HepG2 (cell line): ENCODE measurements around the gene ZNF221. TPM values are rescaled to one million over a fixed set of nuclear protein-coding genes. Genes with fewer than 3 reads are reported as not detected.

ENCODE experiments used
- AGO1 ChIP-seq: fragments of 200-400 bp; formaldehyde crosslinking; IDR thresholded peaks from 2 replicates; pipeline ENCODE4 v1.6.1; 2017; ENCODE audit warnings: mild to moderate bottlenecking, low read depth, low read length, moderate library complexity; ENCODE audit not compliant: poor library complexity, severe bottlenecking
- BORCS8-MEF2B ChIP-seq: sonication (generic); formaldehyde crosslinking; IDR thresholded peaks from 2 replicates; pipeline ENCODE4 v1.8.0; 2022; ENCODE audit warnings: mild to moderate bottlenecking, missing genetic modification reagents
- BRCA1 ChIP-seq: sonication (generic); formaldehyde crosslinking; IDR thresholded peaks from 2 replicates; pipeline ENCODE4 v1.4.0; 2020; ENCODE audit warnings: missing genetic modification reagents
- CEBPZ ChIP-seq: IDR thresholded peaks from 2 replicates; pipeline ENCODE4 v1.6.1; 2012; ENCODE audit warnings: low read length, improper control_type of control experiment
- EEA1 ChIP-seq: sonication (generic); formaldehyde crosslinking; IDR thresholded peaks from 2 replicates; pipeline ENCODE4 v1.5.1; 2020; ENCODE audit warnings: mild to moderate bottlenecking, missing genetic modification reagents, borderline replicate concordance
- FOSL2 ChIP-seq: sonication (generic); formaldehyde crosslinking; IDR thresholded peaks from 2 replicates; pipeline ENCODE4 v1.4.0; 2020; ENCODE audit warnings: missing genetic modification reagents
- MXI1 ChIP-seq: IDR thresholded peaks from 3 replicates; pipeline ENCODE4 v1.6.1; 2012; ENCODE audit warnings: low read depth, low read length, inconsistent platforms, borderline replicate concordance
- PRPF4 ChIP-seq: fragments of 200-400 bp; formaldehyde crosslinking; IDR thresholded peaks from 2 replicates; pipeline ENCODE4 v1.6.1; 2016; ENCODE audit warnings: low read length, low read depth; ENCODE audit not compliant: poor library complexity, severe bottlenecking
- SRF ChIP-seq: IDR thresholded peaks from 2 replicates; pipeline ENCODE4 v1.6.1; 2011; ENCODE audit warnings: mild to moderate bottlenecking, low read depth, low read length, moderate library complexity
- THAP7 ChIP-seq: sonication (generic); formaldehyde crosslinking; IDR thresholded peaks from 2 replicates; pipeline ENCODE4 v1.8.1; 2023; ENCODE audit warnings: mild to moderate bottlenecking, missing genetic modification reagents
- ZBTB21 ChIP-seq: sonication (generic); formaldehyde crosslinking; IDR thresholded peaks from 2 replicates; pipeline ENCODE4 v1.4.0; 2020; ENCODE audit warnings: missing genetic modification reagents
- ZNF335 ChIP-seq: sonication (generic); formaldehyde crosslinking; IDR thresholded peaks from 2 replicates; pipeline ENCODE4 v1.4.0; 2020; ENCODE audit warnings: missing genetic modification reagents
- ZNF740 ChIP-seq: sonication (generic); formaldehyde crosslinking; IDR thresholded peaks from 2 replicates; pipeline ENCODE4 v1.4.0; 2020; ENCODE audit warnings: missing genetic modification reagents
- polyA plus RNA-seq, 8 experiments: library from polyadenylated mRNA; depleted of rRNA in 3 of 8; stranded (reverse) in 7 of 8; unstranded in 1 of 8; fragments of >200 nt; fragmentation: Illumina TruSeq in 4 of 8; extraction: Trizol in 4 of 8; gene quantifications; 2 replicates each; pipeline versions ENCODE4 v1.2.1 to v1.2.3, GENCODE V29; 2011 to 2016; ENCODE audit warnings: low read depth in 4 of 8, missing spikeins in 1 of 8, mixed read lengths in 1 of 8; ENCODE audit not compliant: insufficient read depth in 1 of 8
- total RNA-seq, 5 experiments: library from RNA; depleted of rRNA; stranded (reverse); fragments of >200 nt; fragmentation: Illumina TruSeq; extraction: Trizol; gene quantifications; 2 replicates each; pipeline ENCODE4 v1.2.3, GENCODE V29; 2016; ENCODE audit warnings: low read depth in 1 of 5
- TF ChIP-seq, protein P1 (sequence below): sonication (generic); formaldehyde crosslinking; IDR thresholded peaks from 2 replicates; pipeline ENCODE4 v1.4.0; 2020; ENCODE audit warnings: missing genetic modification reagents
- TF ChIP-seq, protein P2 (sequence below): sonication (generic); formaldehyde crosslinking; IDR thresholded peaks from 2 replicates; pipeline ENCODE4 v1.4.0; 2020; ENCODE audit warnings: missing genetic modification reagents, borderline replicate concordance

ZNF221 gene
- total and polyA plus RNA-seq, 2 of the 13 experiments (the other 11 are each of a cell fraction or from before 2014, with no cell fraction given): 0.48 to 3.4 TPM

GRCh38 chr19:44002566-44003460 lies 51.8 kb downstream of the ZNF221 start, which contains the start of gene ZNF230 (continued):
- no peak for TF ChIP-seq CEBPZ
- TF ChIP-seq MXI1: peak; percentile 63; the same call in 1 of the 3 replicates
- no peak for TF ChIP-seq BORCS8-MEF2B (CRISPR knock-in tag)
- TF ChIP-seq, protein P1, sequence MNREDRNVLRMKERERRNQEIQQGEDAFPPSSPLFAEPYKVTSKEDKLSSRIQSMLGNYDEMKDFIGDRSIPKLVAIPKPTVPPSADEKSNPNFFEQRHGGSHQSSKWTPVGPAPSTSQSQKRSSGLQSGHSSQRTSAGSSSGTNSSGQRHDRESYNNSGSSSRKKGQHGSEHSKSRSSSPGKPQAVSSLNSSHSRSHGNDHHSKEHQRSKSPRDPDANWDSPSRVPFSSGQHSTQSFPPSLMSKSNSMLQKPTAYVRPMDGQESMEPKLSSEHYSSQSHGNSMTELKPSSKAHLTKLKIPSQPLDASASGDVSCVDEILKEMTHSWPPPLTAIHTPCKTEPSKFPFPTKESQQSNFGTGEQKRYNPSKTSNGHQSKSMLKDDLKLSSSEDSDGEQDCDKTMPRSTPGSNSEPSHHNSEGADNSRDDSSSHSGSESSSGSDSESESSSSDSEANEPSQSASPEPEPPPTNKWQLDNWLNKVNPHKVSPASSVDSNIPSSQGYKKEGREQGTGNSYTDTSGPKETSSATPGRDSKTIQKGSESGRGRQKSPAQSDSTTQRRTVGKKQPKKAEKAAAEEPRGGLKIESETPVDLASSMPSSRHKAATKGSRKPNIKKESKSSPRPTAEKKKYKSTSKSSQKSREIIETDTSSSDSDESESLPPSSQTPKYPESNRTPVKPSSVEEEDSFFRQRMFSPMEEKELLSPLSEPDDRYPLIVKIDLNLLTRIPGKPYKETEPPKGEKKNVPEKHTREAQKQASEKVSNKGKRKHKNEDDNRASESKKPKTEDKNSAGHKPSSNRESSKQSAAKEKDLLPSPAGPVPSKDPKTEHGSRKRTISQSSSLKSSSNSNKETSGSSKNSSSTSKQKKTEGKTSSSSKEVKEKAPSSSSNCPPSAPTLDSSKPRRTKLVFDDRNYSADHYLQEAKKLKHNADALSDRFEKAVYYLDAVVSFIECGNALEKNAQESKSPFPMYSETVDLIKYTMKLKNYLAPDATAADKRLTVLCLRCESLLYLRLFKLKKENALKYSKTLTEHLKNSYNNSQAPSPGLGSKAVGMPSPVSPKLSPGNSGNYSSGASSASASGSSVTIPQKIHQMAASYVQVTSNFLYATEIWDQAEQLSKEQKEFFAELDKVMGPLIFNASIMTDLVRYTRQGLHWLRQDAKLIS (CRISPR knock-in tag): no peak
- TF ChIP-seq EEA1 (CRISPR knock-in tag): no peak
- no peak for TF ChIP-seq PRPF4
- TF ChIP-seq AGO1: no peak
- TF ChIP-seq ZBTB21 (CRISPR knock-in tag): no peak
- TF ChIP-seq ZNF740 (CRISPR knock-in tag): peak; percentile 76
- no peak for TF ChIP-seq BRCA1 (CRISPR knock-in tag)
- TF ChIP-seq THAP7: 0 out of 2 replicates have a peak, but pooled peaks have one; percentile 58
- TF ChIP-seq, protein P2, sequence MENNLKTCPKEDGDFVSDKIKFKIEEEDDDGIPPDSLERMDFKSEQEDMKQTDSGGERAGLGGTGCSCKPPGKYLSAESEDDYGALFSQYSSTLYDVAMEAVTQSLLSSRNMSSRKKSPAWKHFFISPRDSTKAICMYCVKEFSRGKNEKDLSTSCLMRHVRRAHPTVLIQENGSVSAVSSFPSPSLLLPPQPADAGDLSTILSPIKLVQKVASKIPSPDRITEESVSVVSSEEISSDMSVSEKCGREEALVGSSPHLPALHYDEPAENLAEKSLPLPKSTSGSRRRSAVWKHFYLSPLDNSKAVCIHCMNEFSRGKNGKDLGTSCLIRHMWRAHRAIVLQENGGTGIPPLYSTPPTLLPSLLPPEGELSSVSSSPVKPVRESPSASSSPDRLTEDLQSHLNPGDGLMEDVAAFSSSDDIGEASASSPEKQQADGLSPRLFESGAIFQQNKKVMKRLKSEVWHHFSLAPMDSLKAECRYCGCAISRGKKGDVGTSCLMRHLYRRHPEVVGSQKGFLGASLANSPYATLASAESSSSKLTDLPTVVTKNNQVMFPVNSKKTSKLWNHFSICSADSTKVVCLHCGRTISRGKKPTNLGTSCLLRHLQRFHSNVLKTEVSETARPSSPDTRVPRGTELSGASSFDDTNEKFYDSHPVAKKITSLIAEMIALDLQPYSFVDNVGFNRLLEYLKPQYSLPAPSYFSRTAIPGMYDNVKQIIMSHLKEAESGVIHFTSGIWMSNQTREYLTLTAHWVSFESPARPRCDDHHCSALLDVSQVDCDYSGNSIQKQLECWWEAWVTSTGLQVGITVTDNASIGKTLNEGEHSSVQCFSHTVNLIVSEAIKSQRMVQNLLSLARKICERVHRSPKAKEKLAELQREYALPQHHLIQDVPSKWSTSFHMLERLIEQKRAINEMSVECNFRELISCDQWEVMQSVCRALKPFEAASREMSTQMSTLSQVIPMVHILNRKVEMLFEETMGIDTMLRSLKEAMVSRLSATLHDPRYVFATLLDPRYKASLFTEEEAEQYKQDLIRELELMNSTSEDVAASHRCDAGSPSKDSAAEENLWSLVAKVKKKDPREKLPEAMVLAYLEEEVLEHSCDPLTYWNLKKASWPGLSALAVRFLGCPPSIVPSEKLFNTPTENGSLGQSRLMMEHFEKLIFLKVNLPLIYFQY (CRISPR knock-in tag): no peak
- no peak for TF ChIP-seq FOSL2 (CRISPR knock-in tag)
- TF ChIP-seq ZNF335 (CRISPR knock-in tag): peak; percentile 79
- TF ChIP-seq SRF: peak; percentile 4; the same call in 1 of the 2 replicates
